HG02852 (cell line): Measurements from ENCODE around the gene NFKB1.

Source experiments
- ATAC-seq: cut with Tn5 transposase; IDR thresholded peaks from one replicate; pipeline ENCODE4 v1.9.1; 2021; ENCODE audit warnings: mild to moderate bottlenecking, moderate library complexity; ENCODE audit not compliant: unreplicated experiment

Gene NFKB1

GRCh38 chr4:102497986-102498385 lies 3.2 kb upstream of the NFKB1 start:
- no peak for ATAC-seq

DNA sequence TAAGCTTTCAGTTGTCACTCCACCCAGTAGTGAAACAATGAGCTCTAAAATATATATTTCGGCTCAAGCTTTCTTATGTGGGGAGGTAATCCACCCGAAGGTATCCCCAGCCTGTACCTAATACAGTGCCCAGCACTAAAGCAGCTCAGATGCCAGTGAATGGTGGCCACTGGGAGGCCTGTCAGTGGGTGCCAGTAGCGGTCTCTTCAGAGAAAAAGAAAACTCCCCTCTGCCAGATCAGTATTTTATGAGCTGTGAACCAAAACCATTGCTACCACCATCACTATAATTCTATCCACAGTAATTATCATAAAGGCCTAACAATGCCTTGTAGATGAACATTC lies 835 bp upstream of the NFKB1 start:
- ATAC-seq: peak; percentile 4

DNA sequence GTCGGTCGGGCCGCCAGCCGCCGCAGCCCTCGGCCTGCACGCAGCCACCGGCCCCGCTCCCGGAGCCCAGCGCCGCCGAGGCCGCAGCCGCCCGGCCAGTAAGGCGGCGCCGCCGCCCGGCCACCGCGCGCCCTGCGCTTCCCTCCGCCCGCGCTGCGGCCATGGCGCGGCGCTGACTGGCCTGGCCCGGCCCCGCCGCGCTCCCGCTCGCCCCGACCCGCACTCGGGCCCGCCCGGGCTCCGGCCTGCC lies 213 bp downstream of the NFKB1 start:
- peak; percentile 37 for ATAC-seq

DNA sequence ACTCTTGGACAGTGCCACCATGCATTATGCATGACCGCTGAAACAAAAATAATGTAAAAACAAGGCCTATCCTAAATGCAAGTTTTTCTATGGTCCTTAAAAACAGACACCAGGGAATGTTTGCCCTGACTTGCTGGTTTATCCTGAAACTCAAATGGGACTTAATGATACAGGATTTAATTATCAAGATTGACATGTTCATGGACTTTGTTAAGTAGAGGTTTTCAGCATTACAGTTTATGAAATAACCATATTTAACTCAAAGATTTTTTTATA lies 1.3 kb downstream of the NFKB1 start:
- ATAC-seq: no peak

DNA sequence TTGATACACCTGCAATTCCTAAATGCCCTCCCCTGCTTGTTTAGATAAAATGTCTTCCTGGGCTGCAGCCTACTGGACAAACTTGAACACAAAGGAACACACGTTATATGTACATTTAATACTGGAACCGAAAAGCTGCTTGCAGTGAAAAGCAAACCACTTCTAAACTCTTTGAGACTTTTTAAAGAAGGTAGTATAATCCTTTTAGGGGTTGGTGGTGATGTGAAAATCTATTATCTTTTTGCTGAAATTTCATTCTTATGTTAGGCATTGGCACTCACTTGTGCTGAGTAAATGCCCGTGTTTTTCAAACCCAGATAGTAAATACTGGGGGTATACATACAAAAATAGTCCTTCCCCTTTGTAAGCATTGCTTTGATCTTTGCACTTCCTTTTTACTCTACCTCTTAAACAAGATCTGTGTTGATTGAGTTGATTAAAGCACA lies 2.2 kb downstream of the NFKB1 start:
- no peak for ATAC-seq

- no peak for ATAC-seq
Measured at GRCh38 chr4:102503831-102504786, 3.0 kb downstream of the NFKB1 start.

DNA sequence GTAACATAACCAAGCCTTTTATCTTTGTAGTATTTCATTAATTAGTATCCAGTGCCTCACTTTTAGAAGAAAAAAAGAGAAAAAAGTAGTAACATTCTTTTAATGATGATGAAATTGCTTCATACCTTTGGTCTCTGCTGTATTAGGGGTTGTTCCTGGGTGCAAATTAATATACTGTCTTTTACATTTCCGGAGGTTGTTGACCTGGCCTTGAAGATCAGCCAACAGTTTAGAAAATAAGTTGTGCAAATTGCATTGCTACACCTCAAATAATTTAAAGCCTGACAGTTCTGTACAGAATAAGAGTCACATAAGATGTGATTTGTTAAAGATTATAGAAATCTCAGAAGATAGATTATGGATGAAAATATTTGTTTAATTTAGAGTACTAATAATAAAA lies 3.8 kb downstream of the NFKB1 start:
- ATAC-seq: no peak

- no peak for ATAC-seq
Measured at GRCh38 chr4:102505708-102506107, 4.5 kb downstream of the NFKB1 start.

DNA sequence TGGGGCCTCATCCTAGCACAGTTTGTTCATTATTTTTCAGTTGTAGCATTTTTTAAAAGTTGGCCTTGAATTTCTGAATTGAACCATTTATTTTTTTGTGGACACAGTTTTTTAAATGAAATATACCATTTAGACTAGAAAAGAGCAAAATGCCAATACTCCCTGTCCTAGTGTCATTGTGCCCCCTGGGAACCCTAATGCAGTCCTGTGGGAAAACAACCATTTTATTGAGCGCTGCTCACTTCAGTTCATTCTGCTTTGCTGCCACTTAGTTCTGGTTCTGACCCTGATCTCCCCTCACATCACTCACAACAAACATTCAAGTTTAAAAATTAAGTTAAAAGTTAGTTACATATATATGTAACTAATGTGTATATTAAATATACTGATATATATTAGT lies 5.4 kb downstream of the NFKB1 start:
- no peak for ATAC-seq

GRCh38 chr4:102511830-102512605 lies 10.9 kb downstream of the NFKB1 start:
- no peak for ATAC-seq

DNA sequence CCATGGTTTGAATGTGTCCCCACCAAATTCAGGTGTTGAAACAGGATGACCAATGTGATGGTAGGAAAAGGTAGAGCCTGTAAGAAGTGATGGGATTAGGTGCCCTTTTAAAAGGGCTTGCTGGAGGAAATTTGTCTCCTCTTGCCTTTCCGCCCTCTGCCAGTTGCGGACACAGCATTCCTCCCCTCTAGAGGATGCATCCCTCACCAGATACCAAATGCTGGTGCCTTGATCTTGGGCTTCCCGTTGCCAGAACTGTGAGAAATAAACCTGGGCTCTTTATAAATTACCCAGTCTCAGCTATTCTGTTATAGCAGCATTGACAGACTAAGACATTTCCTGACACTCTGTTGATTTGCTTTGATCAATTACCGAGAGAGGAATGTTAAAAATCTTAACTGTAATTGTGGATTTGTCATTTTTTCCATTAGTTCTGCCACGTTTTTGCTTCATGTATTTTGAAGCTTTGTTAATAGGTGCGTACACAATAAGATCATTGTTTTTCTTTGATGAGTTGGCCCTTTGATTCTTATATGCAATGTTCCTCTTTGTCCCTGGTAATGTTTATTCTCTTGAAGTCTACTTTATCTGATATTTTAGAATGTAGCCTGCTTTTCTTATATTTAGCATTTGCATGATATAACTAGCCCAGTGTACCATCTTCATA lies 13.3 kb downstream of the NFKB1 start:
- no peak for ATAC-seq

- ATAC-seq: no peak
Measured at GRCh38 chr4:102517753-102518152, 16.6 kb downstream of the NFKB1 start.

- ATAC-seq: no peak
Measured at GRCh38 chr4:102518703-102519131, 17.6 kb downstream of the NFKB1 start.

GRCh38 chr4:102519925-102520324 lies 18.8 kb downstream of the NFKB1 start:
- ATAC-seq: no peak

- no peak for ATAC-seq
Measured at GRCh38 chr4:102521570-102521969, 20.4 kb downstream of the NFKB1 start.

- no peak for ATAC-seq
Measured at GRCh38 chr4:102522031-102522440, 20.9 kb downstream of the NFKB1 start.

DNA sequence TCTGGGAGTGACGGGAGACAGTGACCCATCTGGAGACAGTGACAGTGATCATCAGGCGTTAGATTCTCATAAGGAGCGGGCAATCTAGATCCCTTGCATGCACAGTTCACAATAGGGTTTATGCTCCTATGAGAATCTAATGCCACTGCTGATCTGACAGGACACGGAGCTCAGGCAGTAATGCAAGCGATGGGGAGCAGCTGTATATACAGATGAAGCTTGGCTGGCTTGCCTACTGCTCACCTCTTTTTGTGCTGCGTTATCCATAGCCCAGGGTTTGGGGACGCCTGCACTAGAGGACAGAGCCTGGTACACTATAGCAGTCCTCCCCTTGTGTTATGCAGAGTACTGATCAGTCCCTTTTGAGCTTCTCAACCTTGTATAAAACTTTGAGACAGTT lies 23.5 kb downstream of the NFKB1 start:
- ATAC-seq: no peak

DNA sequence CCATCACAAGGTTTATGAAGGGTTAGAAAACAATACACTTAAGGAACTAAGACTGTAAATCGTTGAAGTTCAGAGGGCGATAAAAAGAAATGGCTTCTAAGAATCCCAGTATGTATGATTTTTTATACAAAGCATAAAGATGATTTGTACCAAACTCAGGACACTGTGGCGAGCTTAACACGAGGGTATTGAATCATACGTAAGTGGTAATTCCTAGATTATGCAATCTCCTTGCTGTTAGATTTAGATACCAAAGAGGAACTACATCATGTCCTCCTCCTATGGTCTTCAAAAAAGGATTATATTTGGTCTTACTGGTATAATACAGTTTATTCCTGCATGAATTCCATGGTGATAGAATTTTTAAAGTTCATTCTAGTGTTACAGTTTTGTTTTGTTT lies 23.9 kb downstream of the NFKB1 start:
- ATAC-seq: no peak

- no peak for ATAC-seq
Measured at GRCh38 chr4:102525504-102525903, 24.3 kb downstream of the NFKB1 start.

GRCh38 chr4:102526532-102526931 lies 25.4 kb downstream of the NFKB1 start:
- ATAC-seq: no peak

GRCh38 chr4:102527695-102528283 lies 26.6 kb downstream of the NFKB1 start:
- ATAC-seq: no peak

- ATAC-seq: no peak
Measured at GRCh38 chr4:102529977-102530376, 28.8 kb downstream of the NFKB1 start.
